GM21576 (cell line): Measurements from ENCODE around the gene ARL14EP.

Source experiments
- ATAC-seq: cut with Tn5 transposase; IDR thresholded peaks from one replicate; pipeline ENCODE4 v1.9.1; 2021; ENCODE audit warnings: mild to moderate bottlenecking, moderate library complexity; ENCODE audit not compliant: unreplicated experiment

ARL14EP gene

DNA sequence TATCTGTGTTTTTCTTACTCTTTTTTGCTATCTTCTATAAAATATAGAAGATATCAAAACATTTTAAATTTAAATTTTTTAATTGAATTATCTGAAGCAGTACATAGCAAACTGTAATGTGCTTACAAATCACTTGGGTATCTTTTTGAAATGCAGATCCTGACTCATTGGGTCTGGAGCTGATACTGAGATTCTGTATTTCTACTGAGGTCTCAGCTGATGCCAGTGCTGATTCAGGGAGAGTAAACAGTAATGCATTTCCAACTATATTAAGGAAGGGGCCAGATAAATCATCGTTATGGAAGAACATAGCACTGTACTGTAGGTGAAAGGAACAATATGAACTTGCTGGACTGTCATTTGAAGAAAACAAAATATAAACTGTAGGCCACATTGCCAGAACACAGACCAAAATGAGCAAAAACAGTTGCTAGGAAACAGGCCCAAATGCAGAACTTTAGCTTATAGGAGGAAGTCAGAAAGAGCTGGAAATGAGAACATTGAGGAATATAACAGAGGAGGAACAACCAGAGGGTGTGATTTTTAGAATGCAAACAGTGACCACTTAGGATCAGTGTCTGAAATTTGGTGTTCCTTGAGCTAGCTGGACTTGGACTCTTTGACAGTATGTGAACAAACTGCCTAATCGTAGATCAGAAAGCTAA is 3.3 kb downstream of the ARL14EP start:
- ATAC-seq = no peak

DNA sequence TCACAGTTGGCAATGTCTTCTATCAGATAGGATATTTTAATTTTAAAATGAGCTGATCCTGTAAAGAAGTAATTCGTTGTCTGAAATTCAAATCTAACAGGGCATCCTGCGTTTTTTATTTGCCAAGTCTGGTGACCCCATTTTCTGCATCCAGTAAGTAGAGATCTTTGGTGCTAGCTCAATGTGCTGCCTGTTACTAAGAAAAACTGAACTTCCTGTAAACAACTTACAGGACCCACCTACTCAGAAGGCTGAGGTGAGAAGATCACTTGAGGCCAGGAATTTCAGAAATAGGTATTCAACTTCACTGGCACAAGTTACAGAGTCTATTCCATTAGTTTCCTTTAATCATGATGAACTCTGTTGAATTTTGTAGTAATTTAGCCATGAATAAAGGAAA is 4.0 kb downstream of the ARL14EP start:
- no peak for ATAC-seq

DNA sequence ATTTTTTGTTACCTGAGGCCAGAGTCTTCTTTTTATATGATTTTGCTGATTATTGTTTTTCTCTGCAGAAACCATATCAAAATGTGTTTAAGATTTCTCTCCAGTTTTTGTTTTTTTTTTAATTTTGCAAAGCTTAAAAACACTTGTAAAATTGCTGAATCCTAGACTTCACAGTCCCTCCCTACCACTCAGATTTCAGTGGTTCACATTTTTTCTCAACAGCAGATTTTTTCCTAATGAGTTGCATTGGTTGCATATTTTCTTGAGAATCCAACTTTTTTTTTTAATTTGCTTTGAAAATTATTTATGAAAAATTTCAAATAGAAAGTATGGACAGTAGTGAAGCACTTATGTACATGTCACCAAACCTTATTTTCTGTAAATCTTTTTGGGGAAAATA is 5.8 kb downstream of the ARL14EP start:
- ATAC-seq = no peak

DNA sequence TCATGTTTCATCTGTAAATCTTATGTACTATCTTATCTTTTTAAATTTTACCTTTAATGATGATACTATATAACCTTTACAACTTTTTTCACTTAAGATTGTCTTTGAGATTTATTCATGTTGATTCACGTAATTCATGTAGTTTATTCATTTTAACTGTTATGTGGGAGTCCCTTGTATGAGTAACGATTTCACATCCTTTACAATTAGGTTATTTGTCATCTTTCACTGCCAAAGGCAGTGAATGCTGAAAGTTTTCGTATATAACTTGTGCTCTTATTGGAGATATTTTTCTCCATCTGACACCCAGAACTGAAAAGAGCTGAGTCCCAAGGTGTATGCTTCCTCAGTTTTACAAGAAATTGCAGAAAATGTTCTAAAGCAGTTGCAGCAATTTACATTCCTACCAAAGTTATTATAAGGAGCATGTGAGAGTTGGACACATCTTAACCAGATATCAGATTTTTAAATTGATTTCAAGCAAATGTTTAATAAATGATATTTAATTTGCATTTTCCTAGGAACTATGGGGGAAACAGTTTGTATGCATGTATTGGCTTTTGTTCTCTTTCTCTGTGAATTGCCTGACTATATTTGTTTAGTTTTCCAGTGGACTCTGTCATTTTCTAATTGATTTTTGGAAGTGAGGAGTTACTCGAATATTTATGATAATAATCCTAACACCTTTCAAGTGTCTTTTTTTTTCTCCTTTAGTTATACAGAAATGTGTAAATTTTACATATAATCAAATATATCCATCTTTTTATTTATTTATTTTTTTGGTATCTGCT is 6.4 kb downstream of the ARL14EP start:
- ATAC-seq = no peak

DNA sequence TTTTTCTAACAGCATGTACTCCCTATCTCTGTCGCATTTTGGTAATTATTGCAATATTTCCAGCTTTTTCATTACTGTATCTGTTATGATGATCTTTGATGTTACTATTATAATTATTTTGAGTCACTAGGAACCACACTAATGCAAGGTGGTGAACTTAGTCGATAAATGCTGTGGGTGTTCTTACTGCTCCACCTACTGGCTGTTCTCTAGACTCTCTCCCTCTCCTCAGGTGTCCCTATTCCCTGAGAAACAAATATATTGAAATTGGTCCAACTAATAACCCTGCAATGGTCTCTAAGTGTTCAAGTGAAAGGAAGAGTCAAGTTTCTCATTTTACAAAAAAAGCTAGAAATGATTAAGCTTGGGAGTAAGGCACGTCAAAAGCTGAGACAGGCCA is 10.5 kb downstream of the ARL14EP start:
- ATAC-seq = peak; percentile 89

DNA sequence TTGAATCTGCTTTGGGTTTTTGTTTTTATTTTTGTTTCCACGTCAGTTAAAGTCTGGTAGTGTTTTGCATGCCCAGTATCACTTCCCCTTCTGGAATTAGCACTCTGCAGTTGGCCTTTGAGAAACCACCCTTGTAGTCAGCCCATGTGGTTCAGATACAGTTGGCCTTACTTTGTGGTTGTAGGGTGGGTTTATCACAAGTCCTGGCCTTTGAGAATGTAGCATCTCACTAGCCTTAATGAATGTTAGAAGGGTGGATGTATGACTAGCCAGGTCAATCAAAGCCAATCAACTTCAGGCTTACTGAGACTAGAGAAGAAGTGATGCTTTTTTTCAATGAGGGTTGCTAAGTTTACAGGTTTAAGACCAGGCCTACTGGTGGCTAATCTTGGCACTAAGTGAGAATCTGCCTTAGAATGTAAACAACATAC is 19.8 kb downstream of the ARL14EP start:
- peak; percentile 97 for ATAC-seq

DNA sequence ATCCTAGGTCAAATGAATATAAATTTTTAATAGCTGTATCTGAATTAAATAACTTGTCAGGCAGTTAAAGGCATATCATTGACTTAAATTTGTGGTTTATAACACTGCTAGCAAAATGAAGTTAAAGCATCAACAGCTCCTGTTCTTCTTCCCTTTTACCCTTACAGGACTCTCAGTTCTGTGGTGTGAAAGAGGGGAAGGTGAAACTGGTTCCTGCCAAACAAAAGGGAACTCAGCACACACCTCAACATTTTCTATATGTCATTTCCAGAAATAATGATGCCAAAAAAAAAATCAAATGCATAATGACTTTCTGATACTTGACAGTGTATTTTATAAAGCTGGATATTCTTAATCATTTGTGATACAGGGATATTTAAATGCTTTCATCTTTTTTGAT is 21.2 kb downstream of the ARL14EP start:
- ATAC-seq = peak; percentile 23

DNA sequence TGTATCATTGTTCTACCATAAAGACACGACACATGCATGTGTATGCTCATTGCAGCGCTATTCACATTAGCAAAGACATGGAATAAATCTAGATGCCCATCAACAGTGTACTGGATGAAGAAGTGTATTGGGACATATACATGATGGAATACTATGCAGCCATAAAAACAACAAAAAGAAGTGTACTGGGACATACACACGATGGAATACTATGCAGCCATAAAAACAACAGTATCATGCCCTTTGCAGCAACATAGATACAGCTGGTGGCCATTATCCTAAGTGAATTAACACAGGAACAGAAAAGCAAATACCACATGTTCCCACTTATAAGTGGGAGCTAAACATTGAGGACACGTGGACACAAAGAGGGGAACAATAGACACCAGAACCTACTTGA is 22.7 kb downstream of the ARL14EP start:
- no peak for ATAC-seq

DNA sequence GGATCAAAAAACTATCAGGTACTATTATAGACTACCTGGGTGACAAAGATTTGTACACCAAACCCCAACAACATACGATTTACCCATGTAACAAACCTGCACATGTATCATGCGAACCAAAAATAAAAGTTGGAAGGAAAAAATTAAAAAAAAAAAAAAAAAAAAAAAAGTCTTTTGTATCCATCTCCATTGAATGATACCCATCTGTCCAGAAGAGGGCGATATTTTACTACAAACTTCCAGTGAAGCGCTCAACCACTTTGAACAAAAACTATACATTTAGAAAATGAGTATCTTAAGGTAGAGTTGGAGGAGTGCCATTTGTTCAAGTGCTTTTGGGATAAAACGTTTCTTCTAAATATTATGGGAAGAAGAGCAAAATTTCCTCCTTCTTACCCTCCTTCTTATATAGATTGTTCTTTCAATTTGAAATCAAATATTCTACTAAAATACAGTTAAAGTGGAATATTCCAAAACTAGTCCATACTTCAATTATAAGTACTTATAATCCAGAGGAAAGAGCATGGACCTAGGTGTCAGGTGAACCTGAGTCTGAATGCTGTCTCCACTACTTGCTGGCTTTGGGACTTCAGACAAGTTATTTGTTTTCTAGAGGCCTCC is 23.3 kb downstream of the ARL14EP start:
- no peak for ATAC-seq

DNA sequence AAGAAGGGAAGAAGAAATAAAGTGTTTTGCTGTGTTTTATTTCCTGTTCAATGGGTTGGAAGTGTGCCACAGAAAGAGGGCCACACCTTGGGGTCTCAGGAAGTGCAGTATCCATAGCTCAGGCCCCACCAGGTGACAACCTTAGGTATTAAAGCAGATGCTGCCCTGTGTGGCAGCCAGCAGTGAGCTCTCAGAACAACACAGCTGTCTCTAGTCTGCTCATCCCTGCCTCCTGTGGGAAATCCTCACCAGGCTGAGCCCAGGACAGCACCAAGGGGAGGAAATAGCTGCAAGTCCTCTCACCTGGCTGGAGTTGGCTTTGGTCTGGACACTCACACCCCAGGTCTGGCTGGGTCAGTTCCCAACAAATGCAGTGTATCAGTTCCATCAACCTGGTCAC is 25.1 kb downstream of the ARL14EP start:
- ATAC-seq = no peak

DNA sequence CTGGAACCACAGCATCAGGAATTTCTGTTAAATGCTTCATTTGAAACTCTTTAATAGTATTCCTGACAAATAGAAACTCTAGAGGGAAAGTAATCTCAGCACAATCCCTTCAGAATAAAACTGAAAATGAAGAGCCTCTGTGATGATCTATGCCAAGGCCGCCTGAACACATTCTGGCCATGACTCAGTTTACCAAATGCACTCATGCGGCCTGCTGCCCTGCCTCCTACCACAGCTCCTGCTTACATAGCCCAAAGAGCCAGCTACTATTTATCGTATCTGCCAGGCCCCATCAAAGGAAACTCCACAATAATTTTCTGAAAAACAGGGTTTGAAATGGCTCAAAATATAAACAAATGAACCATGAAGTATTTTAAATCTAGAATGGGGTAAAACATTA is 27.0 kb downstream of the ARL14EP start:
- ATAC-seq = no peak

DNA sequence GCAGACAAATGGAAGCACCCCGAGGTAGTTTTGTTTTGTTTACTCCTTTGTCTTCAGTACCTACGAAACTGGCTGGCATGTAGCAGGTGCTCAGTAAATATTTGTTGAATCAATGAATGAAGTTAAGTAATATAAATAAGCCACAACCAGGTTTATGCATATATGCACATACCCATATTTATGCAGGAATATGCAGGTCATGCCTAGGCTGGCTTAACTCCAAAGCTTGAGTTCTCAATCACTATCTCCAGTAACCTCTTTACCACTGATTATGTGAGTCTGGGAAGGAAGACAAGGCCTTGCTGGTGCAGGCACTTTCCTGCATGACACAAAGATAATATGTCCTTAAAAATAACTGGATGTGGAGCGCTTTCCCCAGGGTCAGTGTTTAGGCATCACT is 27.5 kb downstream of the ARL14EP start:
- no peak for ATAC-seq

DNA sequence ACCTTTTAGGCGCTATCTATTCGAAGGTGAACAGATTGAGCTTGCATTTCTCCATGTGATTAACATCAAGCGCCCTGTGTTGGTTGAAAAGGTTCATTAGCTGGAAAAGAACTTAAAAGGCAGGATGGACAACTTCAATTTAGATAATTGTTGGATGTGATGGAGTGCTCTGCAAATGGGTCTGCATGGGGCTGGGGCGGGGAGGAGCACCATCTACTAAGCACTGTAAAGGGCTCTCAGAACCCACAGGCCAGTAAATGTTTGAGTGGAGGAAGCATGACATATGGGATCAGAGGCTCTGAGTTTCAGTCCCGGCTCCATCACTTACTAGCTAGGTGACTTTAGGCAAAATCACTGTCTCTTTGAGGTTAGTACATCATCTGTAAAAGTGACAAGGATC is 28.2 kb downstream of the ARL14EP start:
- ATAC-seq = no peak

DNA sequence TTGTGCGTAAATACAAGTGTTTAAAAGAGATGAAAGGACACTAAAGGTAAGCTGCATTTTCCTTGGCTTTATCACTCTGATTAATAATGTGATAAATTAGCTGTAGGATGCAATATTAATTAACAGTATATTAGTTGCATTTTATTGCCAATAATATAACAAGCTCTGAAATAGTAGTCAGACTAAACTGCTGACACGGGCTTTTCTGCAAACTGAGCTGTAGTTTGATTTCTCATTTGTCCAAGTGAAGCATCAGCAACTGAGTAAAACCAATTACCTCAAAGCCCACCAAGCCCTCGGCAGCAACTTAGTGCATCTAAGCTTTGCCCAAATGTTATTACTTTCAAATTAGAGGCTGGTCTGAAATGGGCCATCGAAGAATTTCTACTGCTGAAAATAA is 33.5 kb downstream of the ARL14EP start:
- no peak for ATAC-seq

DNA sequence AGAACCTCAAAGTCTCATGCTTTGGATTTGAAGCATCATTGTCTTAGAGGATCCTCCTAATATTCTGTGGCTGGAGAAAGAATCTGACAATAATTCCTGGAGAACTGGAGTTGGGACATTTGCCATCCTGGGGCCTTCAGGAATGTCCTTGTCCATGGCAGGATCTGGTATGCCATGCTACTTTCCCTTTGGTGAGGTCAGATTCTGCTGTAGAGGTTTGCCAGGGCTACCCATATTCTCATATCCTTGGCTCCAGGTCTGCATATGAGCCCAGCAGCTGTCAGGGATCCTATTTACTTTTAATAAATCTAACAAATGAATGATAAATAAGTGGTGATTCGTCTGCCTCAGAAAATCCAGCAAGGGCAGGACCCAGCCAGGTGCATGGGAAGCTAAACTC is 35.0 kb downstream of the ARL14EP start:
- ATAC-seq = no peak

DNA sequence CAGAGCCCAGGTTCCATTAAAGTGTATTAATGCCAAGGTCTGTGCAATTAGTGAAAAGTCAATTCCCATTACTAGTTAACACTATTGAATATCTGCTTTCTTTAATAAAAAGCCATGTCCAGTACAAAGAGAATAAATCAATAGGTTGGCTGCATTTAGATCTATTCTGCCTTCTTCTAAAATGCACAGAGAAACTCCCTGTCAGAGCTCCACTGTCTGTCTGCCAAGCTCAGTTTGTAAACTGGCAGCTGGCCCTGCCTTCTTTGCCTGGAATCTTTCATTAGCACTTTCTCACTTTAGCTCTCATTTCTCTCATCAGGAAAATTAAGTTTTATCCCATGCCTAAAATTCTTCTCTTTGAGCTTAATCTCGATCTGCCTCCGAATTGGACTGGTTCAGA is 35.6 kb downstream of the ARL14EP start:
- no peak for ATAC-seq

DNA sequence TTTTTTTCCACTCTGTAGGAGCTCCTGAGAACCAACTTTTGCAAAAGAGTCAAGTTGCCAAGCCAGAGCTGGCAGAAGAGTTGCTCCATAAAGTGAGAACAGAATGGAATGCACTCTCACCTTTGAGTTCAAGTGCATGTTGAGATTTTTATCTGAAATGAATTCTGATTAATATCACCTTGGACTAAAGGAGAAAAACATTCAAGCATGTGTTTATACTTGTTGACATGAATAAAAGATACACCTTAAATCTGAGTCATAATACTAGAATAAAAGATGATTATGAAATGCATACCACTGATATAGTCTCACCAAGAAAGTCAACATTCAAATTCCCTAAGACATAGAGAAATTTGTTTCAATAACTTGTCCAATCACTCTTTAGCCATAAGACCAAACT is 37.8 kb downstream of the ARL14EP start:
- ATAC-seq = no peak

DNA sequence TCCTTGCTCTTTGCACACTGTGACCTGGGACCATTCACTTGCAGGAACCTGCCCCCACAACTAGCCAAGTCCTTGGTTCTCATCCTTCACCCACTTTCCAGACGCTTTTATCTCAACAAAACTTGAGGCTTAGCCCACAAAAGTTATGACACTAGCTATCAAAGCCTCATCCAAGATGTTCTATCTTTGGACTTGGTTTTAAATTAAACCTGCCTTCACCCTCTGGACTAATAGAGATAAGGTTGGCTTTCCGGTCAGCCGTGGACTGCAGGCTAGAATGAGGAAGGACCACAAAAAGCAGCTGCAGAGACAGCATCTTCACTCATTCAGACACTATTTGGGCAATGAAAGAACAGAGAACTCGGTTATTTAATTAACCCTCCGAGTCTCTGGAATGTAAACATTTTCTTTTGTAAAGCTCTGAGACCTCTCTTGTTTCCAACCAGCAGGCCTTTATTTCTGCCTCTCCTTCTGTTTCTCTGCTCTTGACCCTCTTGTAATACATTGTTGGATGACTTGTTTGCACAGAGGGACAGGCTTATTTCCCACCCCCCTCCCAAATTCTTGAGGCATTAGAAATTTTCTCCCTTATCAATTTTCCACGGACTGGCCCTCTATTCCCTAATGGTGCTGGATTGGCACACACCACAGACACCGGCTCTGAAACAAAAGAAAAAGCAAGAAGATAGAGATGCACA is 41.4 kb downstream of the ARL14EP start:
- ATAC-seq = no peak

DNA sequence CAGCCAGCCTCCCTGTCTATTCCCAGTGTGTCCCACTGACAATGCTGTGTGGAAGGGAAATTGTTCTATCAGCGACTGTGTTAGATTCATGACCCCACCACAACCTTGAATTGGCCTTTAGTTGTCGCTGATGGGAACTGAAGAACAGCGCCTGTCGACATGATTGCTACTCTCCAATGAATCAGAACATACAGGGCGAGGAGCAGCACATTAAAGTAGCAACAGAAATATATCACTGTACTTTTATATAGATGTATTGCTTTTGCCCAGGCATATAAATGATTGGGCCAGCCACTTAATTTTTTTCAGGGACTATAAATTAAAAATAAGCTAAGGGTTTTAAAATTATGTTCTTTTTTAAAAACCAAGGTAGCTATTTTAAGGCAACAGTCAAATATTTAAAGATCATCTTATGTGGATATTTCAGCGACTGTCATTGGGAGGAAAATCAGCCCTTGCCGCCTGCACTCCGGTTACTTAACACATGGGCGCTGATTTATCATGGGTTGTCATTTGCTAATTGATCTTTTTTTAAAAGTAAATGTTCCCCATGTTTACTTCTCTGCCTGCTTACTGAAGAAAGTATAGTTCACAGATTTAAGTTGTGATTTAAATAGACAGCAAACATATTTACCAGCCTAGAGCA is 42.1 kb downstream of the ARL14EP start:
- ATAC-seq = no peak

DNA sequence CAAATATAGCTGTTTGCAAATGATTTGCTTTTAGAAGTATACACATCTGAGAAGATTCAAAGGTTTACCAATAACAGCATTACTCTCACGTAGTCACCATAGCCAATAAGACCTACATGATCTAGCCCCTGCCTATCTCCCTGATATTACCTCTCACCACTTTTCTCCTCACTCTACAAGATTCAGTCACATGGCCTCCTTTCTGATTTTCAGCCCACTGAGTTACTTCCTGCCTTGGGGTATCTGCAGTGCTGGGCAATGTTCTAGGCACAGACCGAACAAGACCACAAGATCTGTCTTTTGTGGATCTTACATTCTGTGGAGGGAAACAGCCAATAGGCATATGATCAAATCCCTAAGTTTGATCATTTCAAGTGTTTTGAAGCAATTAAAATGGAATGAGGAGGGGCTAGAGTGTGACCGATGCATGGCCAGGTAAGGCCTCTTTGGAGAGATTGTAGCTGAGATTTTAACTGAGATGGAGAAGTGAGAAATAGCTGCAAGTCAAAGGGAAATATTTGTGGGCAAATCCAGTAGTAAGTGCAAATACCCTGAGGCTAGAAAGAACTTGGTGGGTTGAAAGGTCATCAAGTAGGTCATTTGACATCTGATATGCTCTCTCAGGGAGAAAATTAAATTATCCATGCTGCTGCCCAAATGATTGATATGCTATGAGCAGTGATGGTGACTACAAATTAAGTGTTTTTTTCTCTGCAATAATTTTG is 43.1 kb downstream of the ARL14EP start:
- ATAC-seq = no peak
